Right renal cortex interstitium (tissue), 3 donors: ENCODE data around the gene LRRK1. TPM values are rescaled to one million over a fixed set of nuclear protein-coding genes. Genes with fewer than 3 reads are reported as not detected.

Experiments
- DNase-seq, 3 donors: peaks; one replicate each; pipeline ENCODE4 v3.0.0-alpha.2; 2013; ENCODE audit warnings: low read depth in 3 of 3, low spot score in 2 of 3
- polyA plus RNA-seq, 3 donors: library from polyadenylated mRNA; unstranded; fragments of 120-200 nt; gene quantifications; one replicate each; pipeline ENCODE4 v1.2.1, GENCODE V29; 2013; ENCODE audit not compliant: insufficient read length in 3 of 3

The LRRK1 gene
- polyA plus RNA-seq, 3 donors: 1.7 to 3.6 (median 3.1) TPM

GRCh38 chr15:101001056-101001455, 81.9 kb downstream of the LRRK1 start:
- DNase-seq: no peak

- DNase-seq: no peak
Observed at GRCh38 chr15:101001796-101002195, 82.6 kb downstream of the LRRK1 start.

- no peak for DNase-seq
Observed at GRCh38 chr15:101003081-101003480, 83.9 kb downstream of the LRRK1 start.

- DNase-seq: no peak
Observed at GRCh38 chr15:101003706-101004105, 84.5 kb downstream of the LRRK1 start.

GRCh38 chr15:101004500-101004899, 85.3 kb downstream of the LRRK1 start:
- DNase-seq: no peak

- no peak for DNase-seq
Observed at GRCh38 chr15:101004986-101005747, 86.0 kb downstream of the LRRK1 start.

- DNase-seq: peak in 1 of 3 donors; percentile 69
Observed at GRCh38 chr15:101006931-101007691, 88.0 kb downstream of the LRRK1 start.

- DNase-seq: peak in 2 of 3 donors; percentile 67 to 68
Observed at GRCh38 chr15:101008158-101009139, 89.3 kb downstream of the LRRK1 start.

- no peak for DNase-seq
Observed at GRCh38 chr15:101009176-101009575, 90.0 kb downstream of the LRRK1 start.

- DNase-seq: no peak
Observed at GRCh38 chr15:101010781-101011180, 91.6 kb downstream of the LRRK1 start.

GRCh38 chr15:101012326-101013200, 93.4 kb downstream of the LRRK1 start:
- no peak for DNase-seq

- no peak for DNase-seq
Observed at GRCh38 chr15:101013201-101013550, 94.0 kb downstream of the LRRK1 start.

- DNase-seq: no peak
Observed at GRCh38 chr15:101013769-101014675, 94.9 kb downstream of the LRRK1 start.

GRCh38 chr15:101014921-101015841, 96.0 kb downstream of the LRRK1 start:
- DNase-seq: no peak

- no peak for DNase-seq
Observed at GRCh38 chr15:101016581-101016980, 97.4 kb downstream of the LRRK1 start.

GRCh38 chr15:101017093-101017754, 98.1 kb downstream of the LRRK1 start:
- DNase-seq: no peak

GRCh38 chr15:101018016-101018415, 98.9 kb downstream of the LRRK1 start:
- no peak for DNase-seq
